Erythroblast (primary cell): ENCODE results near the gene LY6G6C.

Experiments
- DNase-seq, 2 experiments: peaks; one replicate each; lab custom pipeline; 2025; lab: John Stamatoyannopoulos, UW
- GATA1 ChIP-seq: IDR thresholded peaks from 2 replicates; pipeline ENCODE4 v1.6.1; 2011; ENCODE audit warnings: low read depth, mild to moderate bottlenecking, control low read depth, low read length, moderate library complexity
- POLR2A ChIP-seq: IDR thresholded peaks from 2 replicates; pipeline ENCODE4 v1.6.1; 2011; ENCODE audit warnings: mild to moderate bottlenecking, low read length

The LY6G6C gene

DNA sequence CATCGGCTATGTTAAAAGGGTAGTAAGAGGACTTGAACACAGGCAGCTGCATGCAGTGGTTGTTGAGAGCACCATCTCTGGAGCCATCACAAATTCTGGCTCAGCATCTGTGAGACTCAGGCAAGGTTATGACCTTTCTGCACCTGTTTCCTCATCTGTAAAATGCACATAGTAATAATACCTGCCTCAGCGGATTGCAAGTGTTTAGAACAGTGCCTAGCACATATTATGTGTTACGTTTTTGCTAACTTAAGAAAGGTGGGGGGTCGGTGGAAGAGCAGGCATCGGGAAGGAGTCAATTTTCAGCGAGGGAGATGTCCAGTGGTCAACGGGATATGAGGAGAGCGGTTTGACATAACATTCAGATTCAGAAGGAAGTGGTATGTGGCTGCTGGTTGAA is 43.6 kb downstream of the LY6G6C start:
- DNase-seq = no peak

DNA sequence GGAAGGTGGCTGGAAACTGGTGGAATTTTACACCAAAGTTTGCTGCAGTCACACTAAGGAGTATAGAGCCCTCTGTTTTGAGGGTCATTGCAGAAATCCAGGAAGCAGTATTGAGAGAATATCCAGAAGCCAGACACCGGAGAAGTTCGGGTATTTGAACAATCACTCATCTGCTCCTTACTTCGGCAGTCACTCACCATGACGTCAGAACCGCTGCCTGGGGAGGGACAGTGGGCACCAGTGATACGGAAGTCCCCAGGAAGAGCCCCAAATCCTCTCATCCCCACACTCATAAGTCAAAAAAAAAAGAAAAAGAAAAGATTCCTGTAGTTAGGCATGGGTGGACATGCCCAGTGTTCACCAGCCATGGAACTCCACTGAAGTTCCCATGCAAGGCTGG is 44.6 kb downstream of the LY6G6C start:
- TF ChIP-seq GATA1 (no peak), POLR2A (no peak)
- no peak for DNase-seq

More for the DNA sequence above, 43.6 kb downstream of the LY6G6C start:
- TF ChIP-seq POLR2A (no peak), GATA1 (no peak)

DNA sequence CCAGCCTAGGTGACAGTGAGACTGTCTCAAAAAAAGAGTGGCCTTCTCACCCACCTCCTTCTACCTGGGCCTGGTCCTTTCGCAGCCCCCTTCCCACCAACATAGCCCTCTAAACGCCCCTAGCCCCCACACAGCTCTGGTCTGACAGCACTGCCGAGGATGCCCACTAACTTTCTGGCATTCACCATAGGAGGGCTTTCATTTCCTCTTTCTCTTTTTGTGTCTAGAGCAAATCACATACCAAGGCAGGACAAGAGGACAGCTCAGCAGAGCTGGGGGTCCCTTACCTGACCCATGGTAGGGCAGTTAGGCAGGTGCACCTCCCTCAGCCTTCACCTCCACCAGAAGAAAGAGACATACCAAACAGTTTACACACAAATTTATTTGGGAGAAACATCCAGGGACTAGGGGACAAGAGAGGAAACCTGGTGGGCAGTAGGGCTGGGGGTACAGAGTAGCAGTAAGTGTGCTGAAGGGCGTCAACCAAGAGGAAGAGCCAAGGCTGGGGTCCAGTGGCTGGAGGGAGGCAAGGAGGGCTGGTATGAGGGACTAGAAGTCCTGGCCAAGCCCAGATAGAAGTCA is 45.1 kb downstream of the LY6G6C start:
- TF ChIP-seq GATA1 (no peak), POLR2A (no peak)
- DNase-seq = no peak

DNA sequence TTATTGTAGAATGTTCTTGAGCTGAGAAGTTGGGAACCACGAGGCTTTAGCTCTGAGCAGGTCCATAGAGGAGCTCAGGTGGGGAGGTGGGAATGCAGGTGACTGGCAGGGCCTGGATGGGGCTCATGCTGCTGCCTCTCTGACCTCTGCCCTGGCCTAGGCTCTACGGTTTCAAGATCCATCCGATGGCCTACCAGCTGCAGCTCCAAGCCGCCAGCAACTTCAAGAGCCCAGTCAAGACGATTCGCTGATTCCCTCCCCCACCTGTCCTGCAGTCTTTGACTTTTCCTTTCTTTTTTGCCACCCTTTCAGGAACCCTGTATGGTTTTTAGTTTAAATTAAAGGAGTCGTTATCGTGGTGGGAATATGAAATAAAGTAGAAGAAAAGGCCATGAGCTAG is 51.9 kb downstream of the LY6G6C start, which contains the start of gene LY6G5B:
Gene LY6G5B, plus strand, starts transcription at position 301 of the 400 bp plus-strand sequence. CDS start 975 bp downstream, outside the sequence.
- TF ChIP-seq POLR2A = no peak
- TF ChIP-seq GATA1 = no peak
- no peak for DNase-seq
